IPS DF 6.9 (cell line): Measurements from ENCODE around the gene ICAM2.
"Not testable (repeated sequence)": the region's sequence is repeated elsewhere in the genome, so short reads cannot be mapped to it uniquely, and the experiment has no call there.

ENCODE experiments used
- DNase-seq: peaks from one replicate; pipeline ENCODE4 v3.0.0-alpha.2; 2013; ENCODE audit warnings: low read depth, low spot score
- H3K27ac ChIP-seq: one replicate; pipeline ENCODE4 v1.5.1; 2013; ENCODE audit warnings: low read length, control low read depth
- H3K27me3 ChIP-seq: 2 replicates; pipeline ENCODE4 v1.6.1; 2013; ENCODE audit warnings: mild to moderate bottlenecking, low read length; ENCODE audit not compliant: control insufficient read depth, insufficient read depth
- H3K36me3 ChIP-seq: 2 replicates; pipeline ENCODE4 v1.6.1; 2013; ENCODE audit warnings: low read length; ENCODE audit not compliant: control insufficient read depth, insufficient read depth
- H3K4me1 ChIP-seq: 2 replicates; pipeline ENCODE4 v1.6.1; 2013; ENCODE audit warnings: low read length; ENCODE audit not compliant: control insufficient read depth, insufficient read depth
- H3K4me3 ChIP-seq: 2 replicates; pipeline ENCODE4 v1.5.1; 2013; ENCODE audit warnings: mild to moderate bottlenecking, low read length
- H3K9me3 ChIP-seq: 2 replicates; pipeline ENCODE4 v1.6.1; 2013; ENCODE audit warnings: low read length, inconsistent platforms; ENCODE audit not compliant: control insufficient read depth, insufficient read depth
- WGBS: extraction: QIAGEN DNeasy Blood & Tissue Kit; methylation state at CpG from one replicate; pipeline ENCODE4 v1.1.7; 2013; ENCODE audit warnings: mixed read lengths, missing lambda C conversion rate; ENCODE audit not compliant: insufficient read length, insufficient coverage; 5-methylcytosine and 5-hydroxymethylcytosine counted together

Gene ICAM2

DNA sequence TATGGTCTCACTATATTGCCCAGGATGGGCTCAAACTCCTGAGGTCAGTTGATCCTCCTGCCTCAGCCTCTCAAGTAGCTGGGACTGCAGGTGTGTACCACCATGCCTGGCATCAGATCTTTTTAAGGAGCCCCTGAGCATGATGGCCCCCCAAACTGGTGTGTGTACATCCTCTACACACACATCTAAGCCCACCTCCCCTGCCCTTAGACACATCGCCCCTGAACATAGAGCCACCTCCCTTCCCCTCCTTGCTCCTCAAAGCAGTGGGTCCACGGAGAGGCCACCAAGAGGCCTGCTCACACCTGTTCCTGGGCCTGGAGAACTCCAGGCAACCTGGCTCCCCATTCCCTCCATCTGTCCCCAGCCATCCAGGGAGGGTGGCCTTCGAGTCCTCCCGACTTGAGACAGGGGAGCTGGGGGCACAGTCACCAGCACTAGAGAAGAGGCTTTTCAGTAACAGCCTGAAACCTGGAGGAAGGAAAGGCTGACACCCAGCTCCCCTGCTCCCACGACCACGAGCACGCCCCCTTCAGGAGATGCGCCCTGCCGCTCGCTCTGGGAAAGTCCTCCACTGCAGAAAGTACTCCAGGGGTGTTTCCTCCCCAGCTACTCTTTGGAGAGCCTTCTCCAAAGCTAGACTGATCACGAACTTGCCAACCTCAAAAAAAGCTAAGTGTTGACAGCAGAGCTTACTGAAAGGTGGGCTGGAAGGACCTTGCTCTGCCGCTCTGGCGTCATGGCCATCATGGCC lies 34.9 kb downstream of the ICAM2 start:
- H3K9me3 ChIP-seq = no peaks in the 10 kb centered on the region

DNA sequence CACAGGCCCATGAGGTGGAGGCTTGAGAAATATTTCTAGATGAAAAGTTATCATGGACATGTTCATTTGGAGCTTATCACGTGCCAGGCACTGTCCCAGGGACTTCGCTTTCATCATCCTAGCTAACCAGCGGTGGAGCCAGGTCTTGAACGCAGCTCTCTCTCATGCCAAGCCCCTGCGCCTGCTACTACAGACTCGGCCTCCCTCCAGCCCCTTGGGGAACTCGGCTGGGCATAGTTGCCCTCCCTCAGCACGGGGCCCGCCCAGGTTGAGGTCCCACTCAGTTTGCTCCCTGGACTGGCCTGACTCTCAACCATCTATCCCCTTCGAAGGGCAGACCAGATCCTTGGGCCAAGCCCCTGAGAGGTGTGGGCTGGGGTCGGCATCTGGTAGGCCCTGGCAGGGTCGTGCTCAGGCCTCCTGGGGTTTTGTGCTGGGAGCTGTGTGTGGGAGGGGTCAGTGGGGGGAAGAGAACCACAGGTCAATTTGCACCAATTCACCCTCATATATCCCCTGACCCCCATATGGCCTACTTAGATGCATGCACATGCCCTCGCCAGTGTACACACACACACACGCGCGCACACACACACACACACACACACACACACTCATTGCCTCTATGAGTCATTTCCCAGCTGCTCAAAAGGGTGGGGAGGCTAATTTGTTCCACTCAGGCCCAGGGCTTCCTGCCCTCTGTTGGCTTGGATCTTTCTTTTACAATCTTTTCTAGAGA lies 35.6 kb downstream of the ICAM2 start:
- WGBS = no CpG with 5 or more reads among the region's 16 CpGs
- DNase-seq = no peak
- H3K36me3 ChIP-seq = no peaks in the 10 kb centered on the region
- no peak overlapping the region for H3K4me3 ChIP-seq
- H3K27ac ChIP-seq = no peak overlapping the region
- H3K27me3 ChIP-seq = no peaks in the 10 kb centered on the region
- H3K4me1 ChIP-seq = peaks cover 1% of the 10 kb centered on the region; the same call in 1 of the 2 replicates
- no peaks in the 10 kb centered on the region for H3K9me3 ChIP-seq

More for the DNA sequence above, 34.9 kb downstream of the ICAM2 start:
- no peak overlapping the region for H3K4me3 ChIP-seq
- peaks cover 1% of the 10 kb centered on the region; the same call in 1 of the 2 replicates for H3K4me1 ChIP-seq
- no CpG with 5 or more reads among the region's 13 CpGs for WGBS
- H3K27ac ChIP-seq = no peak overlapping the region
- no peaks in the 10 kb centered on the region for H3K27me3 ChIP-seq
- H3K36me3 ChIP-seq = no peaks in the 10 kb centered on the region
- DNase-seq = no peak

DNA sequence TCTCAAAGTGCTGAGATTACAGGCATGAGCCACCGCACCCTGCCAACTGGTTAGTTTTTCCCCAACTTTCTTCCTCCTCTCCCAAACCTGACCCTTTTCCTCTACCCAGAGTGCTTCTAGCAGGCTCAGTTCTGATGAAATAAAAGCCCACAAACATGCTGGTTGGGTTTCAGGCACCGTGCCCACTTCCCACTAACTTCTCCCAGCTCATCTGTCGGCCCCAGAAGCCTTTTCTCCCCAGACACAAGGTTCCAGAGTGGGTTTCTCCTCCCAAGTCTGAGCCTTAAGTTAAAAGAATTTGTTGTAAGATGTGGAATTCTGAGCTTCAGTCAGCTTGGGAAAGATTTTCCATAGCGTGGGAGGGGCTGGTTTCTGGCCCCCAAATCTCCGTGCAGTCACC lies 36.2 kb downstream of the ICAM2 start:
- no peak for DNase-seq
- Histone ChIP-seq H3K27me3 (no peaks in the 10 kb centered on the region), H3K27ac (no peak overlapping the region), H3K9me3 (no peaks in the 10 kb centered on the region), H3K4me3 (no peak overlapping the region), H3K36me3 (no peaks in the 10 kb centered on the region), H3K4me1 (peaks cover 1% of the 10 kb centered on the region; the same call in 1 of the 2 replicates)
- no CpG with 5 or more reads among the region's 5 CpGs for WGBS

DNA sequence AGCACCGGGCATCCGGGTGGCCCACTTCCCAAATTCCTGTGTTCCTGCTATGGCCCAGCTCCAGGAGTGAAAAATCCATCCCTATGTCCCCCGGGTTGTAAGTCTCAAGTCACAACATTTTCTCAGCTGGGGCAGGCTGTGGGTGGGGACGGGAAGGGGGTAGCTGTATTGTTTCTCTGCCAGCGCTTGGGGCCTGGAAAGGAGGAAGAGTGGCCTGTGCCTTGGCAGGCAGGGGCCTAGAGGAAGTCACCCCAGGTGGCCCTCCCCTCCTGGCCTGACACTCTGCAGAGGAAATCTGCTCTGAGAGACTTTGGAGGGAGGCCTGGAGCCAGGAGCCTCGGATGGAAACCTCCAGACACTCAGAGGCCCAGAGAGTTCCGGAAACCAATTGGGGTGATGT lies 37.1 kb downstream of the ICAM2 start:
- 0 out of 2 replicates have a peak, but pooled peaks cover 1% of the 10 kb centered on the region for H3K4me1 ChIP-seq
- H3K27ac ChIP-seq = no peak overlapping the region
- DNase-seq = no peak
- H3K4me3 ChIP-seq = no peak overlapping the region
- H3K27me3 ChIP-seq = no peaks in the 10 kb centered on the region
- no peaks in the 10 kb centered on the region for H3K9me3 ChIP-seq
- WGBS = no CpG with 5 or more reads among the region's 7 CpGs
- no peaks in the 10 kb centered on the region for H3K36me3 ChIP-seq

DNA sequence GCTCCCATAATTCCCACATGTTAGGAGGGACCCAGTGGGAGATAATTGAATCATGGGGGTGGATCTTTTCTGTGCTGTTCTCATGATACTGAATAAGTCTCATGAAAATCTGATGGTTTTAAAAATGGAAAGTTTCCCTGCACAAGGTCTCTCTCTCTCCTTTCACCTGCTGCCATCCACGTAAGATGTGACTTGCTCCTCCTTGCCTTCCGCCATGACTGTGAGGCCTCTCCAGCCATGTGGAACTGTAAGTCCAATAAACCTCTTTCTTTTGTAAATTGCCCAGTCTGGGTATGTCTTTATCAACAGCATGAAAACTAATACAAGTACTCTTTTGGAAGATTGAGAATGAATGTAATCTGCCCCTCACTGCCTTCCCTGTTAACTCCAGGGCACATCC lies 37.8 kb downstream of the ICAM2 start:
- not testable (repeated sequence) for H3K4me1 ChIP-seq, H3K4me3 ChIP-seq, H3K9me3 ChIP-seq, DNase-seq, H3K36me3 ChIP-seq, H3K27ac ChIP-seq, H3K27me3 ChIP-seq
- no CpG with 5 or more reads among the region's 2 CpGs for WGBS

DNA sequence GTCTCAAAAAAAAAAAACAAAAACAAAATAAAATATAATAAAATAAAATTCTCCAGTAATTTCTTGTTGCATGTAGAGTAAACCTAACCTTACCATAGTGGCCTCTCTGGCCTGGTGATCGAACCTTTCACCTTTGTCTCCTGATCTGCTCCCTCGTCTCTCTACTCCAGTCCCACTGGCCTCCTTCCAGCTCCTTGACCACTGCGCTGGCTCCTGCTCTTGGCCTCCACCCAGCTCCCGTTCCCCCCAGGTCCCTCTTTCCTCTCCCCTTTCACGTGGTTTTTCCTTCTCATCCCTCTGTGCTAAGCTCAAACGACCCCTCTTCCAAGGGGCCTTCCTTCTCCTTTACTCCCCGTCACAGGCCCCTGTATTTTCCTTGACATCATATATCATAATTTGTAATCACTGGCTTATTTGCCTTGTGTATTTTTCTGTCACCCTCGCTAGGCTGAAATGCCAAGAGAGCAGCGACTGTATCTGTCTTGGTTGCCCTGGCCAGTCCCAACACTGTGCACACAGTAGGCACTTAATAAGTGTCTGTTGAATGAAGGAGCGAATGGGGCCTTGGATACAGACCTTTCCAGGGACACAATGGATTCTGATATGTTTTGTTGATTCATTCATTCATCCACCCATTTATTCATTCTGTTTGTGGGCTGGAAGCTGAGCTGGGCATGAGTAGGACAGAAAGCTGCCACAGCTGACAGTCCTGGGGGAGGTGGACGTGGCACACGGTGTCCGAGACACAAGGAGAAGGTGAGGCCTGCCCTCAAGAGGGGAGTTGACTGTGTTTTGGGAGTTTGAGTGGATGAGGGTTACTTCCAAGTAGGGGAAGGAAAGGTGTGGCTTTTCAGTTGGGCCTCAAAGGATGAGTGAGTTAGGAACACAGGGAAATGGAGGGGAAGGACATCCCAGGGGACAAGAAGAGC lies 41.9 kb downstream of the ICAM2 start:
- Histone ChIP-seq H3K27me3 (no peaks in the 10 kb centered on the region), H3K9me3 (no peaks in the 10 kb centered on the region), H3K4me3 (no peak overlapping the region), H3K4me1 (no peaks in the 10 kb centered on the region), H3K27ac (no peak overlapping the region), H3K36me3 (no peaks in the 10 kb centered on the region)
- WGBS = no CpG with 5 or more reads among the region's 13 CpGs
- no peak for DNase-seq

DNA sequence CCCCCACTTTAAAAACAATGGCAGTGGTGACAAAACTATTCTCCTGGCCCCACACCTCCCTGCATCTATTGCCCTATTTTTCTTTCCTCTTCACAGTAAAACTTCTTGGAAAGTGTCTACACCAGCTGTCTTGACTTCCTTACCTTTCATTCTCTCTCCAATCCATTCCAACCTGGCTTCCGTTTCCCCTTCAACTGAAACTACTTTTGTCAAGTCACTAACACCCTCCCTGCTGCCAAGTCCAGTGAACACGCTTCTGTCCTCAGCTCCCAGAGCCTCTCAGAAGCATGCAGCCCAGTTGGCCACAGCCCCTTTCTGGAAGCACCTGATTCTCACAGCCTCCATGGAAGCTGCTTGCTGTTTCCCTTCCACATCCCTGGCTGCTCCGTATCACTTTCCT lies 43.7 kb downstream of the ICAM2 start:
- WGBS = no CpG with 5 or more reads among the region's 3 CpGs
- H3K4me3 ChIP-seq = no peak overlapping the region
- no peaks in the 10 kb centered on the region for H3K9me3 ChIP-seq
- no peak for DNase-seq
- no peak overlapping the region for H3K27ac ChIP-seq
- H3K36me3 ChIP-seq = no peaks in the 10 kb centered on the region
- H3K4me1 ChIP-seq = no peaks in the 10 kb centered on the region
- no peaks in the 10 kb centered on the region for H3K27me3 ChIP-seq

DNA sequence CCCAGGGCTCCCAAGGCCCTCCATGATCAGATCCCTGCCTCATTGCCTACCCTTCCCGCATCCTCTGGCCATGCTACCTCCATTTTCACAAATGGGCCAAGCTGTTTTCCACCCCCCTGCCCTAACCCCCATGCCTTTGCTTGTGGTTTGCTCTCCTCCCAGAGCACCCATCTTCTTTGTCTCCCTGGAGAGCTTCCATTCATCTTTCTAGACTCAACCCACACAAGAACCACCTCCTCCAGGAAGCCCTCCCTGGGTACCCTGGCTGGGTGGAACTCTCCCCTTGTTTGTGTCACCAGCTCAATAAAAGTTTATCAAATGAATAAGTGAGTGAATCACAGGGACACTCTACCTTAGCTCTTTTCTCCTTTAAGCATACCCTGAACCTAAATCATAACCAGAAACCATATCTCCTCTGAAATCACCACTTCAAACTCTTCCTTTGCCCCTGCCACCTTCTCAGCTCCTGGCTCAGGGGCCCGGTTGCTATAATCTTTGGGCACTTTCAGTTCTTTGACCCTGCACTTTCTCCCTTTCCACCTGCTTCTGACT lies 44.8 kb downstream of the ICAM2 start:
- no CpG with 5 or more reads among the region's 2 CpGs for WGBS
- no peak for DNase-seq
- Histone ChIP-seq H3K4me3 (no peak overlapping the region), H3K9me3 (no peaks in the 10 kb centered on the region), H3K36me3 (no peaks in the 10 kb centered on the region), H3K4me1 (no peaks in the 10 kb centered on the region), H3K27ac (no peak overlapping the region), H3K27me3 (no peaks in the 10 kb centered on the region)

DNA sequence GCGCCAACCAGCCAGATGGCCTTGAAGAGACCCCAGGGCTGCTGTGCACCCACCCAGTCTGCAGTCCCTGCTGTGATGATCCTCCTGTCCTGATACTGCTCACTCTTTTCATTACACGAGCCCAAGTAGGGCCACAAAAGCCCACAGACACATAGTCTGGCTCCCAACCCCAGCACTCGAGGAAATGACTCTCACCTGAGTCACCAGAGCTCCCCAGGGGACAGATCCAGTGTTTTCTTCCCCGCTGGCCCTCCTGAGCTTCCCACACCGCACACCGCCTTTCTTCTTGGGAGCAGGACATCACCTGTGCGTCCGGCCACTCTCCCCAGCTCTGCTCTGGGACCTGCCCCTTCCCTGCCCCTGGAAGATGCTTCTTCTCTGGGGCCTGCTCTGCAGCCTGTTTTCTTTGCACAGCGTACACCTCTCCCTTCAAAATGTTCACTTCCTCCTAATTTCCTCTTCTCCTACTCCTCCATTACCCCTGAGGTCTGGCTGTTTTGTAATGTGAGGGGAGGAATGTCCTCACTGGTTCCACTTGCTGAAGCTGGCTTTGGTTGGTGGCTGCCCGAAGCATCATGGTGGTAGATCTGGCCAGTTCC lies 45.7 kb downstream of the ICAM2 start:
- DNase-seq = no peak
- H3K36me3 ChIP-seq = no peaks in the 10 kb centered on the region
- H3K27ac ChIP-seq = no peak overlapping the region

More for the DNA sequence above, 45.7 kb downstream of the ICAM2 start:
- no CpG with 5 or more reads among the region's 10 CpGs for WGBS
- Histone ChIP-seq H3K9me3 (no peaks in the 10 kb centered on the region), H3K4me1 (no peaks in the 10 kb centered on the region), H3K4me3 (no peak overlapping the region), H3K27me3 (no peaks in the 10 kb centered on the region)
